NB4 (cell line): Measurements from ENCODE around the gene OR52A1.

Source experiments
- MYC ChIP-seq: IDR thresholded peaks from 2 replicates; pipeline ENCODE4 v1.6.1; 2011; ENCODE audit warnings: low read depth, low read length
- TF ChIP-seq, protein P1 (sequence below): IDR thresholded peaks from one replicate; pipeline ENCODE4 v1.5.1; 2012; ENCODE audit warnings: low read depth, low read length

DNA sequence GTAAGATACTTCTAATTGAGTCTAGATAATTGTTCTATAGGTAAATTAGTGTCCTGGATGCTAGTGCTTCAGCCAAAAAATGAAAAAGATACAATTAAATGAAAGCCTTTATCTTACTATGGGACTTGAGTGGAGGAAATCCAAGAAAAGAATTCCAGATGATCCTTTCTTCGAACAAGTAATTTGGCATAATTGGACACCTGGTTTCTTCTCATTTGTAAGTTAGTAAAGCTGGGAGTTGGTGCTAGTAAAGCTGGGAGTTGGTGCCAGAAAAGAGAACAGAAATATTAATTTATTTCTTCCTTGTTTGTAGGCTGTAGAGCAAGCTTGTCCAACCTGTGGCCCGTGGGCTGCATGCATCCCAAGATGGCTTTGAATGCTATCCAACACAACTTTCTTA lies 33.6 kb upstream of the OR52A1 start:
- TF ChIP-seq, protein P1, sequence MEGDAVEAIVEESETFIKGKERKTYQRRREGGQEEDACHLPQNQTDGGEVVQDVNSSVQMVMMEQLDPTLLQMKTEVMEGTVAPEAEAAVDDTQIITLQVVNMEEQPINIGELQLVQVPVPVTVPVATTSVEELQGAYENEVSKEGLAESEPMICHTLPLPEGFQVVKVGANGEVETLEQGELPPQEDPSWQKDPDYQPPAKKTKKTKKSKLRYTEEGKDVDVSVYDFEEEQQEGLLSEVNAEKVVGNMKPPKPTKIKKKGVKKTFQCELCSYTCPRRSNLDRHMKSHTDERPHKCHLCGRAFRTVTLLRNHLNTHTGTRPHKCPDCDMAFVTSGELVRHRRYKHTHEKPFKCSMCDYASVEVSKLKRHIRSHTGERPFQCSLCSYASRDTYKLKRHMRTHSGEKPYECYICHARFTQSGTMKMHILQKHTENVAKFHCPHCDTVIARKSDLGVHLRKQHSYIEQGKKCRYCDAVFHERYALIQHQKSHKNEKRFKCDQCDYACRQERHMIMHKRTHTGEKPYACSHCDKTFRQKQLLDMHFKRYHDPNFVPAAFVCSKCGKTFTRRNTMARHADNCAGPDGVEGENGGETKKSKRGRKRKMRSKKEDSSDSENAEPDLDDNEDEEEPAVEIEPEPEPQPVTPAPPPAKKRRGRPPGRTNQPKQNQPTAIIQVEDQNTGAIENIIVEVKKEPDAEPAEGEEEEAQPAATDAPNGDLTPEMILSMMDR = no peak
- TF ChIP-seq MYC = no peak
